A673 (cell line): ENCODE measurements around the gene DPYSL5. TPM values are rescaled to one million over a fixed set of nuclear protein-coding genes. Genes with fewer than 3 reads are reported as not detected.
A peak's percentile ranks its signal among the peaks of the same experiment; 100 is the strongest.

Experiments used
- BruUV-seq: library from RNA; stranded (reverse); fragments of 400-500 nt; replicated peaks from 2 replicates; lab custom pipeline; 2021; lab: Mats Ljungman, UMichigan
- CTCF ChIA-PET: fragments of 300-600 bp; sonication (Branson Sonifier 250); formaldehyde crosslinking; loops from one replicate; lab custom pipeline; 2022; ENCODE audit warnings: antibody characterized with exemption; lab: Charles Lee
- POLR2A ChIA-PET: fragments of 300-600 bp; sonication (Branson Sonifier 250); formaldehyde crosslinking; loops from one replicate; lab custom pipeline; 2022; ENCODE audit warnings: antibody characterized with exemption; ENCODE audit not compliant: low non-redundant PET; lab: Charles Lee
- DNase-seq: peaks from one replicate; pipeline ENCODE4 v3.0.0-alpha.2; 2015; ENCODE audit warnings: low spot score
- H3K27ac ChIP-seq: fragments of 200-600 bp; sonication (generic); 2 replicates; pipeline ENCODE4 v1.5.1; 2016; ENCODE audit warnings: mixed run types, low read depth, mild to moderate bottlenecking, mixed read lengths, antibody characterized with exemption, low read length; ENCODE audit not compliant: poor library complexity, severe bottlenecking
- H3K27me3 ChIP-seq: fragments of 200-600 bp; sonication (generic); replicated peaks from 2 replicates; pipeline ENCODE4 v1.6.1; 2017; ENCODE audit warnings: mixed run types, low read depth, mild to moderate bottlenecking, mixed read lengths, antibody characterized with exemption, low read length; ENCODE audit not compliant: insufficient read depth, poor library complexity
- H3K36me3 ChIP-seq: fragments of 200-600 bp; sonication (generic); 2 replicates; pipeline ENCODE4 v1.6.1; 2016; ENCODE audit warnings: mixed run types, mild to moderate bottlenecking, mixed read lengths, antibody characterized with exemption, low read length; ENCODE audit not compliant: insufficient read depth, poor library complexity, severe bottlenecking
- H3K4me1 ChIP-seq: fragments of 200-600 bp; sonication (generic); 2 replicates; pipeline ENCODE4 v1.6.1; 2017; ENCODE audit warnings: mixed run types, mild to moderate bottlenecking, mixed read lengths, antibody characterized with exemption, low read length; ENCODE audit not compliant: insufficient read depth, poor library complexity, severe bottlenecking
- H3K4me3 ChIP-seq: fragments of 200-600 bp; sonication (generic); 2 replicates; pipeline ENCODE4 v1.5.1; 2016; ENCODE audit warnings: low read depth, mixed run types, mild to moderate bottlenecking, mixed read lengths, low read length; ENCODE audit not compliant: poor library complexity, severe bottlenecking
- H3K9me3 ChIP-seq: fragments of 200-600 bp; sonication (generic); 2 replicates; pipeline ENCODE4 v1.6.1; 2016; ENCODE audit warnings: mixed run types, low read depth, mild to moderate bottlenecking, mixed read lengths, antibody characterized with exemption, low read length; ENCODE audit not compliant: poor library complexity, severe bottlenecking
- EZH2 ChIP-seq: fragments of 200-600 bp; sonication (generic); IDR thresholded peaks from 2 replicates; pipeline ENCODE4 v1.6.1; 2017; ENCODE audit warnings: borderline replicate concordance, low read depth, mild to moderate bottlenecking, mixed read lengths, antibody characterized with exemption, low read length; ENCODE audit not compliant: poor library complexity, severe bottlenecking
- intact Hi-C: fragments of 100-400 bp; cut with micrococcal nuclease; formaldehyde crosslinking; loops from one replicate; pipeline ENCODE4 v1.10.0; 2022; ENCODE audit not compliant: unreplicated experiment
- total RNA-seq: library from RNA; stranded (reverse); gene quantifications from 2 replicates; pipeline ENCODE4 v1.2.3, GENCODE V29; 2021
- TF ChIP-seq, protein P1 (sequence below): fragments of 300-800, 200-600 bp; sonication (generic); conservative IDR thresholded peaks from 2 replicates; pipeline ENCODE4 v1.5.1; 2017; ENCODE audit warnings: low read depth, mild to moderate bottlenecking, antibody characterized with exemption, low read length, moderate library complexity, mixed read lengths

Gene DPYSL5
- total RNA-seq, 1 experiment from 2014 or later = 110 TPM

DNA sequence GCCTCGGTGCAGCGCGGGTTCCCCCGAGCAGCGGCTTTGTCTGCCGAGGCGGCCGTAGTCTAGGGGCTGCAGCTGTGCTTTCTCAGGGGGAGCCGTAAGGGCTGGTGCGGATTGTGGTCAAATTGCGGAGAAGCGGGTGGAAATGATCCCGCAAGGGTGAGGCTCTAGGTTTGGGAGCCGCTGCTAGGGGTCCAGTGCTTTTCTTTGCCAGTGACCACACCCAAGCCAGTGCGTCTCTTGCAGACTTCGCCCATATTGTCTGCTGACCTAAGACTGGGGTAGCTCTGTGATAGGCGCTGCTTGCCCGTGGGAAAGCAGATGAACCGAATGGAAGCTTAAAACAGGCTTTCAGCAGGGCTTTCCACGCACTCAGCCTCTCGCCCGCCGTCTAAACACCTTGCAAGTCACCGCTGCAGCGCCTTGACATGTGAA lies 2.1 kb downstream of the DPYSL5 start:
- no peaks in the 10 kb centered on the region for H3K36me3 ChIP-seq
- intact Hi-C loops = no loop called here
- H3K27ac ChIP-seq = no peak overlapping the region
- H3K27me3 ChIP-seq = peaks cover 6% of the 10 kb centered on the region
- CTCF ChIA-PET = interaction anchor here (0.6 to 1.6 kb wide), 4 partner anchors 64 to 453 kb away, joined by 3 to 15 read pairs (median 6); no protein-coding TSS in a partner anchor
- BruUV-seq = no TSS peak
- peak overlapping the region; percentile 97 for H3K4me3 ChIP-seq
- POLR2A ChIA-PET = interaction anchor here (0.6 kb wide), 2 partner anchors 8 to 91 kb away, joined by 3 to 5 read pairs; no protein-coding TSS in a partner anchor
- TF ChIP-seq EZH2 = no peak
- TF ChIP-seq, protein P1, sequence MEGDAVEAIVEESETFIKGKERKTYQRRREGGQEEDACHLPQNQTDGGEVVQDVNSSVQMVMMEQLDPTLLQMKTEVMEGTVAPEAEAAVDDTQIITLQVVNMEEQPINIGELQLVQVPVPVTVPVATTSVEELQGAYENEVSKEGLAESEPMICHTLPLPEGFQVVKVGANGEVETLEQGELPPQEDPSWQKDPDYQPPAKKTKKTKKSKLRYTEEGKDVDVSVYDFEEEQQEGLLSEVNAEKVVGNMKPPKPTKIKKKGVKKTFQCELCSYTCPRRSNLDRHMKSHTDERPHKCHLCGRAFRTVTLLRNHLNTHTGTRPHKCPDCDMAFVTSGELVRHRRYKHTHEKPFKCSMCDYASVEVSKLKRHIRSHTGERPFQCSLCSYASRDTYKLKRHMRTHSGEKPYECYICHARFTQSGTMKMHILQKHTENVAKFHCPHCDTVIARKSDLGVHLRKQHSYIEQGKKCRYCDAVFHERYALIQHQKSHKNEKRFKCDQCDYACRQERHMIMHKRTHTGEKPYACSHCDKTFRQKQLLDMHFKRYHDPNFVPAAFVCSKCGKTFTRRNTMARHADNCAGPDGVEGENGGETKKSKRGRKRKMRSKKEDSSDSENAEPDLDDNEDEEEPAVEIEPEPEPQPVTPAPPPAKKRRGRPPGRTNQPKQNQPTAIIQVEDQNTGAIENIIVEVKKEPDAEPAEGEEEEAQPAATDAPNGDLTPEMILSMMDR = no peak
- no peak for DNase-seq
- H3K9me3 ChIP-seq = no peaks in the 10 kb centered on the region
- H3K4me1 ChIP-seq = peaks cover 44% of the 10 kb centered on the region

DNA sequence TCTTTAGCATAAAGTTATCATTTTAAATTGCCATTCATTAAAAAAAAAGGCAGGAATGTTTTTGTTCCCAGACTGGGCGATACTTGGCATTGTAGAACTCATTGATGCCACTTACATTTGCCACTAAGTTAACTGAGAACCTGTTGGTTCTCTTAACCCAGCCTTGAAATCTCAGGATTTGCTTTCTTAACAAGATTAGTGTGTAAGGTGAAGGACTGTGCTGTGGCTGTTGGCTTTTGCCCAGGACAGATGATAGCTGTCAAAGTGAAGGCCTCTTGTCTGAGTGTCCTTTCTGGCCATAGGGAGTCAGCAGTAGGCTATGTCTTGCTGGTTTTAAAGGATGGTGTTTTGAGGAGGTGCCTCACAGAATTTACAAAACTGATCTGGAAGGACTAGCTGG lies 2.6 kb downstream of the DPYSL5 start:
- no TSS peak for BruUV-seq
- Histone ChIP-seq H3K4me3 (no peak overlapping the region), H3K27me3 (peaks cover 5% of the 10 kb centered on the region), H3K27ac (no peak overlapping the region), H3K36me3 (no peaks in the 10 kb centered on the region), H3K4me1 (peaks cover 44% of the 10 kb centered on the region), H3K9me3 (no peaks in the 10 kb centered on the region)
- ChIA-PET POLR2A (no interaction called here), CTCF (interaction anchor here (0.6 kb wide), 1 partner anchor 64 kb away, joined by 3 read pairs; no protein-coding TSS in a partner anchor)
- no peak for DNase-seq
- intact Hi-C loops = no loop called here
- TF ChIP-seq, protein P1 = no peak
- no peak for TF ChIP-seq EZH2

DNA sequence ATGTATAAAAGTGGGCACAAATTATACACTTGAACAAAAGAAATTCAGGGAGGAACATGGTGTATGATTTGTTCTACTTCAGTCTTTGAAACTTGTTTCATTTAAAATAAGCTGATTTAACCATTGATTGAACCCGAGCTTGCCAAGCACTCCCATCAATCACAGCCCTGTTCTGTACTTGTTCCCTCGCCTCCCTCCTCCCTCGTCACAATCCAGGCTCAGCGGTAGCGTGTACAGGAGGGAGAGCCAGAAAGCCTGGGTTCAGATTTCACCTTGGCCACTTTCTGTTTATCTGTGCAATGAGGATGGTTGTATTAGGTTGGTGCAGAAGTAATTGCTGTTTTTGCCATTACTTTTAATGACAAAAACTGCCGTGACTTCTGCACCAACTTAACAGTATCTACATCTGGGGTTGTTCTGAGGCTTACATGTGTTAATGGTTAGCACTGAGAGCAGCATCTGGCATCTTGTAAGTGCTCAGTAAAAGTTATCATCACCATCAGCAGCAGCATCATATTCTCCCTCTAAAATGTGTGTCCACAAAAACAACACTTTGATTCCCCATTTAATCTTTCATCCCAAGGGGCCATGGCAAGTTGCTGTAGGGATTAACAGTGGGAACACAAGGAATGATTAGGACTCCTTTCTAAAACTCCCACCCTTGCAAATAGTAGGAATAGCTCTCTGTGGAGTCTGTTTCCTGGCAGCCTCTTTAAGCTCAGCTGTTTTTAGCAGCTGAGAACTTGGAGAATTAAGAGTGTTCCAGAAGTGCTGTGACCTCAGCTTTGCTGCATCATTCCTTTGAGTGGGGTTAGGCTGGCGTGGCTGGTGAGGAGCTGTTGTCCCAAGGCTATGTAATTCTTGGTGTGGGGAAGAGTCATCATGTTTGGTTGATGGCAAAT lies 4.7 kb downstream of the DPYSL5 start:
- DNase-seq = peak; percentile 21
- H3K4me3 ChIP-seq = no peak overlapping the region
- H3K27ac ChIP-seq = no peak overlapping the region
- BruUV-seq = no TSS peak
- POLR2A ChIA-PET = no interaction called here
- H3K27me3 ChIP-seq = no peaks in the 10 kb centered on the region
- intact Hi-C loops = no loop called here
- H3K36me3 ChIP-seq = no peaks in the 10 kb centered on the region
- H3K9me3 ChIP-seq = no peaks in the 10 kb centered on the region
- peaks cover 33% of the 10 kb centered on the region for H3K4me1 ChIP-seq
- CTCF ChIA-PET = interaction anchor here (1.2 kb wide), 1 partner anchor 70 kb away, joined by 5 read pairs; no protein-coding TSS in a partner anchor
- TF ChIP-seq, protein P1 = no peak
- no peak for TF ChIP-seq EZH2
